Measurements from ENCODE around the gene PFDN2.
"Not testable (repeated sequence)": the region's sequence is repeated elsewhere in the genome, so short reads cannot be mapped to it uniquely, and the experiment has no call there.

PFDN2 gene

GRCh38 chr1:161079436-161080110, 38.3 kb downstream of the PFDN2 start:
- DNase-seq, result no peak

GRCh38 chr1:161077426-161077825, 40.4 kb downstream of the PFDN2 start:
- no peak for DNase-seq

- no peak for DNase-seq
Observed at GRCh38 chr1:161076410-161076809, 41.4 kb downstream of the PFDN2 start.

- DNase-seq, result no peak
Observed at GRCh38 chr1:161074676-161075368, 43.0 kb downstream of the PFDN2 start.

- no peak for DNase-seq
Observed at GRCh38 chr1:161073474-161074121, 44.2 kb downstream of the PFDN2 start.

- DNase-seq, result no peak
Observed at GRCh38 chr1:161072751-161073449, 44.9 kb downstream of the PFDN2 start.

GRCh38 chr1:161071886-161072371, 45.9 kb downstream of the PFDN2 start:
- DNase-seq, result peak; percentile 80

DNA sequence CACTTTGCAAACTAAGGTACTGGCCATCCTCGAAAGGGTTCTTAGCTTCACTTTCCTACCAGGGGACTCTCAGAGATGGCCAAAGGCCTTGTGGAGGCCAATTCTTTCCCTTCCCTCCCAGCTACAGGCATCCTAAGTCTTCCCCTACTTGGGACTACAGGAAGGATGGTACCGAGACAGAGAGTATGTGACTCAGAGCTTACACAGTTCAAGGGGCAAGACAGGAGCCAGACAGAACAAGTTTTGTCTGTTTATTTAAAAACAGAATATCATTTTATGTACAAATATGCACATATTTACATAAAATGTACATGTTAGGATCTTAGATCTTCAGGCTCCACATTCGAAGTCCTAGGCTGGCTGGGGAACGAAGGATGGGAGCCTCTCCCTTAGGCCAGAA, 47.1 kb downstream of the PFDN2 start:
- no peak for DNase-seq

DNA sequence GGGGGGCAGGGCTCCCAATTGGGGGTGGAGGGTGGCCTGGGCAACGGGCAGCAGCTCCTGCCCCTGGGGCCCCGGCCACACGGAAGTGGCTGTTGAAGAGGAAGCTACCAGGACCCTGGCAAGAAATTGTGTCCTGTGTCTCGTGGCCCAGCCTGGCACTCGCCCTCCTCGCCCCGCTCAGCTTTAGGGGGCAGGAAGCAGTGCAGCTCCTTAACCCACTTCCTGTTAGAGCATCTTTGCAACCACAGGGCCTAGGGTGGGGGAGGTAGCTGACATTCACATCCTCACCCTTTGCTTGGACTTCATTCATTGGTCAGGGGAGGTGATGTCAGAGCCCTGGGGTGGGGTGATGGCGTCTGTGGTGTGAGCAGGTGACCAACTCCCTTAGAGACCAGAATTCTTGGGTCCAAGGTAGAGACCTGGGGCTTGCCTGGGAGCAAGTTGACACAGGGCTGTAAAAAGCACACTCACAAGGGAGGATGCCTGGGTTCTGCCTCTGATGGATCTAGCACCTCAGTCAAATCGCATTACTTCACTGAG, 48.0 kb downstream of the PFDN2 start, which contains the start of gene ARHGAP30:
ARHGAP30 (minus strand) TSS at position 161 of the 540 bp plus-strand sequence. CDS start 267 bp downstream, outside the sequence.
- DNase-seq, result no peak

DNA sequence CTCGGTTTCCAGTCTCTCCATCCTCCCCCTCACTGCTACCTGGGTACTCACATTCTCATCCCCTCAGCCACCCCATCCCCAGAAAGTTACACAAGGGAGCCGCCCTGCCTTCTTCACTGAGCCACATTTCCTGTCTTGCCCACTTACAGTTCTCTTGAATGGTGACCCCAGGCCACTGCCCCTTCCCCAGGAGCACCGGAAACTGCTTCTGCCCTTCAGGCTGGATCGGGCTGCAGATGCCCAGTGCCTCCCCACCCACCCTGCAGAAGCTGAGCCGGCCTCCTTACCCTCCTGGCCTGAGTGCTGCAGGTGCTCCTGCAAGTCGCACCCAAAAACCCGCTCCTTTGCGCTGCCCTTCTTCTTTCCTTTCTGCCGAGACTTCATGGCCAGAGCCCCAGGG, 48.6 kb downstream of the PFDN2 start:
- DNase-seq, result no peak

DNA sequence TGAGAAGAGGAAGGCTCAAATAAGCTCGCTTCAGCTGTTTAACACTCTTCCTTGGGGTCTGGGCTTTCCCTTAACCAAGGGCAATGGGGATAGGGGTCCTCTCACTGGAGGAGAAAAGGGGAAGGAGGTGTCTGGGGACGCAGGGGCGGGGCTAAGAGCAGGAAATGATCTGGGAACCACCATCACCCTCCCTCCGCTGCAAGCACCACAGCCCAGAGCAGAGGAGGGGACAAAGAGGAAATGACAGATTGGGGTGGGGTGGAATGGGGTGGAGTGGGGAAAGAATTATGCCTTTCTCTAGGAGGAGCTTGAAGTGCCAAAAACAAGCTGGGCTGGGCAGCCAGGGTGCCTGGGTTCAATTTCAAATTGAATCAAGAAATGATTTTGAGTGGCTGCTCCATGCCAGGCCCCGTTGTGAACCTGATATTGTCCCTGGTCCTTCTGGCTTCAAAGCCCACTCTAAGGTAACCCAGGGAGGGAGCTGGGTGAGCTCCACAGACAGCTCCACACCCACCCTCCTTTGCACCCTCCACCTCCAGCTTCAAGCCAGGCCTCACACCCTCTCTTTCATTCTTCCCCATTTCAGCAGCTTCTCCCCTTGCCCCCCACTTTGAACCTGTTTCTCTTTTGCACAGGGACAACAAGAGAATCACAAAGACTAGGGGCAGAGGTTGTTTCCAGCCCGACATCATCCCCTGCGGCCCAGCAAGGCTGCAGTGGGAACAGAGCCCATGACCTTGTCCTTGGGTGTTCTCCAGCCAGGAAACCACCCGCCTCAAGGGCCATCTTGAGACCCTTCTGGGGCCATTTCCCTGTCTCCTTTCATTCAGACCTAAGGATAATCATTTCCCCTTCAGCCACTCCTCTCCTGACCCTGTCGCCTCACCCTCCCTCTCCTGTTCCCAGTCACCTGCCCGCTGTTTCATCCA, 49.3 kb downstream of the PFDN2 start:
- no peak for DNase-seq

DNA sequence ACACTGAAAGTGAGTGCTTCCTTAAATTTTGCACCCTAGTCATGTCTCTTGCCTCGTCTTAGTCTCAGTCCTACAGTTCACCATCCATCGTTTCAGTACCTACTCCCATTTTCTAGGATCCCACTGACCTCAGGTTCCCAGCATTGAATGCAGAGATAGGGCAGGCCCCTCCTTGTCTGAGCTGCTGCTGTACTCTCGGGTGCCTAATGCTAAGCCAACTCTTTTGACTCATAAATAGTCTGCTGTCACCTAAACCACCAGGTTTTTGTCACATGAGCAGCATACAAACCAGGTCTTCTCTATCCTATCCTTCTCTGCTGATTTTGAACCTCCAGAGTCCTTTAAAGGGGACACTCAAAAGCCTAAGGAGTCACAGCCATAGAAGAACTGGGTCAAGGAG, 51.1 kb downstream of the PFDN2 start:
- no peak for DNase-seq

GRCh38 chr1:161065681-161066080, 52.2 kb downstream of the PFDN2 start:
- not testable (repeated sequence) for DNase-seq

DNA sequence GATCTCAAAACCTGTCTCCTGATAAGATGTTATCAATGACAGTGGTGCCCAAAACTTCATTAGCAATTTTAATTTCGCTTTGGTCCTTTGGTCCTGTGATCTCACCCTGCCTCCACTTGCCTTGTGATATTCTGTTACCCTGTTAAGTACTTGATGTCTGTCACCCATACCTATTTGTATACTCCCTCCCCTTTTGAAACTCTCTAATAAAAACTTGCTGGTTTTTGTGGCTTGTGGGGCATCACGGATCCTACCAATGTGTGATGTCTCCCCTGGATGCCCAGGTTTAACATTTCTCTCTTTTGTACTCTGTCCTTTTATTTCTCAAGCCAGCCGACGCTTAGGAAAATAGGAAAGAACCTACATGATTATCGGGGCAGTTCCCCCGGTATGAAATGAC, 53.9 kb downstream of the PFDN2 start:
- DNase-seq, result not testable (repeated sequence)

GRCh38 chr1:161061419-161061818, 56.4 kb downstream of the PFDN2 start:
- DNase-seq, result no peak

DNA sequence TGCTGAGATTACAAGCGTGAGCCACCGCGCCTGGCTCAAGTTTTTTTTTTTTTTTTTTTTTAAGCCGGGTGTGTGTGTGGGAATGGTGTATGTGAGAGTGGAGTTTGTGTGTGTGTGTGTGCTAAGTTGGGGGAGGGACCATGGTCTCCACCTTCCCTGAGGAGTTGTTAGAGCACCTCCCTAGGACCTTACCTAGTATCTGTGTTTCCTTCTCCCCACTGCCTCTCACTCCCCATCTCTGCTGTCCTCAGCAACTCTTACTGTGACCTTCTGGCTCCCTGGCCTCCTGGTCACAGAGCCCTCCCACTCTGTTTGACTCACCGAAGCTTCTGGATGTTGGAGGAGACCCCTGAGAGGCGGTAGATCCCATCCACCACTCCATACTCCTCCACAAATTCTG, 58.5 kb downstream of the PFDN2 start:
- no peak for DNase-seq

- no peak for DNase-seq
Observed at GRCh38 chr1:161054805-161055204, 63.0 kb downstream of the PFDN2 start.

- DNase-seq, result no peak
Observed at GRCh38 chr1:161054232-161054631, 63.6 kb downstream of the PFDN2 start.

DNA sequence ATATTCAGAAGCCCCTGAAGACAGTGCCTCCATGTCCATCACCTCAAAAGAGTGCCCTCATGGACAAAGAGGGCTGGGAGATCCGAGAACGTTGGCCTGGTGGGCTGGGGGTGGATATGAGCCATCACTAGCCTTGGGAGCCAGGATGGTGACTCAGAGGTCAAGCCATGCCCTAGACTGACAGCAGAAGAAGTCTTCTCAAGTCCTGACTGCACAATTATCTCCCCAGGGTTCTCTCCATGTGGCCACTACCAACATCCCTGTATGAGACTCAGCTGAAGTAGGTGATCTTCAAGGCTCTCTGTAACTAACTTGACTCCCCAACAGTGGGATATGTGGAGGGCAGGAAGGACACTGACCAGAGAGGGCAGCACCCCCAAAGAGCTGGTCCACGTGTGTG, 64.9 kb downstream of the PFDN2 start:
- DNase-seq, result no peak

DNA sequence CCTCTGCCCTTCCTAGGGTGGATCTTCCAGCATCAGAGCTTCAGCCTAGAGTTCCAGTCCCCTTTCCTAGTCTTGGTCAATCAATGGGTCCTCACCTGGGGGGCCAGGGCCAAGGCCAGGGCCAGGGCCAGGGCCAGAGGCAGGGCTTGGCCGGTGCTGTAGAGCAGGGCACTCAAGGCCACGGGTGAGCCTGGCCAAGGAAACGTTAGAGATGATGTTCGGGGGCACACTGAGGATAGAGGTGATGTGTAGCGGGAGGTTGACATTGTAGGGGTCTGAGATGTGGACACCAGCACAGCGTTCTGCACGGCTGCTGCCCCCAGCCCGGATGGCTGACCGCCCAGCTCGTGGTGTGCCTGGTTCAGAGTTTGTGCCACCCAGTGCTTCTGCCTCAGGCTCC, 66.6 kb downstream of the PFDN2 start:
- DNase-seq, result no peak

Data from 8988T (cell line).